Nucleus accumbens (tissue), 56 donors: ENCODE data around the gene MYADML2.
A peak's percentile ranks its signal among the peaks of the same experiment; 100 is the strongest.

Experiments
- DNase-seq, 56 donors: peaks; one replicate each; lab custom pipeline; 2025; lab: John Stamatoyannopoulos, UW

MYADML2 gene

DNA sequence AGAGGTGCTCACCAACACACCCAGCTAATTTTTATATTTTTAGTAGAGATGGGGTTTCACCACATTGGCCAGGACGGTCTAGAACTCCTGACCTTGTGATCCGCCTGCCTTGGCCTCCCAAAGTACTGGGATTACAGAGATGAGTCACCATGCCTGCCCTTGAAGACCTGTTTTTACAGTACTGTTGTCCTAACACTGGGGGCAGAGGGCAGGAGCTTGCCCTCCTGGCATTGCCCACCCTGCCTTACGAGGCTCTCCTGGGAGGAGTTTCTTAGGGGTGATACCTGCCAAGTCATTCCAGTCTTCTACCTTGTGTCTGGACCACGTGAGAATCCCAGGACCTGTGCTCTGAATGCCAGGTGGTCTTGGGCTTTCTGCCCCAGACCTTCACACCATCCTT lies 33.1 kb upstream of the MYADML2 start:
- DNase-seq = no peak

DNA sequence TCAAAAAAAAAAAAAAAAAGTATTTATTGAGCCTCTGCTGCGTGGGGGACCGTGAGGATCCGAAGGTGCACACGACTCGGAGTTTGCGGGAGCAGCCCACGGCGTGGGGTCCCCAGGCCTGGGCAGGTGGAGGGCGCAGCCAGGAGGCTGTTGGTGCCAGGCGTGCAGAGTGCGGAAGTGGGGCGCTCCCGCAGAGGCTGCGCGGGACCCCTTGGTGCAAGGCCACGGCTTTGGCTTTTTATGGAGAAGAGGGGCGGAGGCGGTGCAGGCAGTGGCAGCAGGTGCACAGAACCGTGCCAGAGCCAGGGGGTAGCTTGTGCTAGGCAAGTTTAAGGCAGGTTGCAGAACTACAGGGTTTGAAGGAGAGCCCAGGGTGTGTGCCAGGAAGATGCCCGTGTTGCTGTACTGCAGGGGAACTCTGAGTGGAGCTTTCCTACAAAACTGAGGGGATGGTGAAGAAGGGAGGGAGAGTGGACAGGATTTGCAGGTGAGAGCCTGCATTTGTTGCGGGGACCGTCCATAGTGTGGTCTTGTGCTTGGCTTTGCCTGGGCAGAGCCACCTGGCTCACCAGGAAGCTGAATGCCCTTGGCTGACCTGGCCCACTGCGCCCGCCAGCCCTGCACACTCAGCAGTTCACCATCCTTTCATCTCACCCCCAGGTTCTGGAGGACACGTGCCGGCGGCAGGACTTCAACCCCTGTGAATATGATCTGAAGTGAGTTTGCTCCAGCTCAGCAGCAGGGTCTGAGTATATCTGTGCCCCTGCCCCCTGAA lies 31.7 kb upstream of the MYADML2 start:
- DNase-seq = no peak

DNA sequence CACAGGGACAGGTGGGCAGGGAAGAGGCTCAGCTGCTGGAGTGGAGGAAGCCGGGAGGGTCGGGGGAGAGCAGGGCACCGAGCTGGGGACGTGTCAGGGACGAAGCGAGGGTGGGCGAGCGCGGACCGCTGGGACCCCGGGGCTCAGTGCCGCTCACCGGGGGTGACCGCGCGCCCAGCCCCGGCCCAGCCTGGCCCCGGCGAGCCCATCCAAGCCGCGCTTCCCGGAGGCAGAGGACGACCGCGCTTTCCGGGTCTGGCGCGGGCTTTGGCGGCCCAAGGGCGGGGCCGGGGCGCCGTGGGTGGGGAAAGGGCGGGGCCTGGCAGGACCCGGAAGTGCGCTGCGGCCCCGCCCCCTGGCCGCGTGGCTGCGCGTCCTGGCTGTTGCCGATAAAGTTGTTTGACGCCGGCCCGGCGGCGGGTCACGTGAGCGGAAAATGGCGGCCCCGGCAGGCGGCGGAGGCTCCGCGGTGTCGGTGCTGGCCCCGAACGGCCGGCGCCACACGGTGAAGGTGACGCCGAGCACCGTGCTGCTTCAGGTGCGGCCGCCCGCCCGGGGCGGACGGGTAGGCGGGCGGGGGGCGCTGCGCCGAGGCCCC lies 30.3 kb upstream of the MYADML2 start, which contains the start of gene ASPSCR1:
ASPSCR1 (plus strand) TSS at position 419 of the 598 bp plus-strand sequence; CDS start at position 437, 18 bp downstream.
- peak in 55 of 56 donors; percentile 38 to 93 (median 80) for DNase-seq

DNA sequence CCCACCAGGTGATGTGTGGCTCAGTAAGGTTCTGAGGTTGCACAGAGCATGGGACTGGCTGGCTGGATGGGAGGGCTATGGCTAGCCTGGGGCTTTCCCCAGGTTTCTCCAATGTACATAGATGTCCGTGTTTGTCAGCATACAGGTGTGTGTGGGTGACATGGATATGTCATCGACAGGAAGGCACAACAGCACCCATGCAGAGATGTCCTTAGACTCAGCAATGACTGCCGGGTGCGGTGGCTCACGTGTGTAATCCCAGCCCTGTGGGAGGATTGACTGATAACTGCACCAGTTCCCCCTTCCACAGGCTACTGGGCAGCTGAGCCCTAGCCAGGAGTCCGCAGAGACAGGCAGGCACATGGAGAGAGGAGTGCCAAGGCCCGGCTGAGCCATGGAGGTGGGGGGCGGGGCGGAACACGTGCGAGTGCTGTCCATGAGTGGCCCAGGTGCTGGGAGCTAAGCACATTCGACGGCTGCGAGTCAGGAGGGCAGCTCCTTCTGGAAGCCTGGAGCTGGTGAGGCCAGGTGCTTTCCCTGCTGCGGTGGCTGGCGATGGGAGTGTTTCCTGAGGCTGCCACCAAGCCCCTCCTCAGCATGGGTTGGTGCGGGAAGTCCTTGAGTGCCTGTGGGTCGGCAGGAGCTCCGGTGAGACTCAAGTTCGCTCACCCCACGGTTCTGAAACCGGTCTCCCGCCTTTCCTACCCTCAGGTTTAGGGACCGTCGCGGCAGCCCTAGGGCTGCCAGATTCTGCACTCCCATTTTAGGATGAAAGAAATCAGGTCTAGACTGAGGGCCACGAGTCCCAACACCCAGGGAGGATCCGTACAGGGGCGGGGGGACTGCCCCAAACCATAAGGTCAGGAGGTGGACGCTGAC lies 29.5 kb upstream of the MYADML2 start:
- peak in 2 of 56 donors; percentile 2 to 49 for DNase-seq

DNA sequence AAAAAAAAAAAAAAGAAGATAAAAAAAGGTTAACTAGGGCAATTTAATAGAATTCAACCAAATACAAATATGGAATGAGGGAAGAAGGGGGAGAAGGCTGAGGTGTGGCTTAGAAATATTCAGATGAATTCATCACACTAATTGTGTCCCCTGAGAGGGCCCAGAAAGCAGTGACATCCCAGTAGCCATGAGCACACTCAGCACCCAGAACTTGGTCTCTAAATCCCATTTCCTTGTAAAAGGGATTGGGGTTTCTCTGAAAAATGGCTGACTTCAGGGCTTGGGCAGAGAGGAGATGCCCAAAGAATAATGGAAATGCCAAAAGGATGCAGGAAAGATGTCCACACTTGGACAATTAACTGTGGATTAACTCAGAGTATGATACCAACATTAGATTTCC lies 26.4 kb upstream of the MYADML2 start:
- no peak for DNase-seq

DNA sequence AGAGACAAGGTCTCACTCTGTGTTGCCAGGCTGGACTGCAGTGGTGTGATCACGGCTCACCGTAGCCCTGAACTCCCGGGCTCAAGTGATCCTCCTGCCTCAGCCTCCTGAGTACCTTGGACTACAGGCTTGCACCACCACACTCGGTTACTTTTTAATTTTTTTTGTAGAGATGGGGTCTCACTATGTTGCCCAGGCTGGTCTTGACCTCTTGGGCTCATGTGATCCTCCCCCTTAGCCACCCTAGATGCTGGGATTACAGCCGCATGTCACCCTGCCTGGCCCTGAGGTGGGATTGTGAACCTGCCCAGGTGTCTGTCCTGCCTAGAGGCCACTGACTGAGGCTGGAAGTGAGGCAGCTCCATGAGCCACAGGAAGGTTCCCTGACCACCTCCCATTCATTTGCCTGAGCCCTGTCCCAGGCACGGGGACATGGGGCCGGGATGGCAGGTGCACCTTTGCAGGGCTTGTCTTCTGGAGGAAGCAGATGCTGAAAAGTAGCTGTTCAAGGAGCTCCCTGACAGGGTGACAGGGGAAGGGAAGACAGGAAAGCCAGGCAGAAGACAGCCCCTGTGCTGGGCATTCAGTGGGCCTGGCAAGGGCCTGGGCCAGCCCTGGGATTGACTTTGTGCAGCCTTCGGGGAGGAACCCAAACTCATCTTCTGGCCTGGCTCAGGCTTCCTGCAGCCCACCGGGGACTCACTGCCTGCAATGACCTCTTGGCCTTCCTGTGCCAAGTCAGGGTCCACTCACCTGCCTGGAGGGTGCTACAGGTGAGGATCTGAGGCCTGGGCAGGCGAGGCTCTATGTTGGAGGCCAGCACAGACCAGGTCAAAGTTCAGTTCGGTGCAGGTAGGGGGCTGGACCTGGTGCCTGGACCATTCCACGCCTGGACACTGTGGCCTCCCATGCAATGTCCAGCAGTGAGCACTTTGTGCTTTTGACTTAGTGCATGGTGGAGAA lies 22.1 kb upstream of the MYADML2 start:
- no peak for DNase-seq

DNA sequence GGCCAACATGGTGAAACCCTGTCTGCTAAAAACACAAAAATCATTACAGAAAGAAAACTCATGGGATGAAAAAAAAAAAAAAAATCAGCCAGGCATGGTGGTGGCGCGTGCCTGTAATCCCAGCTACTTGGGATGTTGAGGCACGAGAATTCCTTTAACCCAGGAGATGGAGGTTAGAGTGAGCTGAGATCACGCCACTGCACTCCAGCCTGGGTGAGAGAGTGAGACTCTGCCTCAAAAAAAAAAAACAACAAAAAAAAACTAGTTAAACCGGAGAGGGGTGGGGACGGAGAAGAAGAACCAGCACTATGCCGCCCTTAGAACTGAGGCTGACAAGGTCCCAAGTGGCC lies 21.3 kb upstream of the MYADML2 start:
- DNase-seq = no peak

DNA sequence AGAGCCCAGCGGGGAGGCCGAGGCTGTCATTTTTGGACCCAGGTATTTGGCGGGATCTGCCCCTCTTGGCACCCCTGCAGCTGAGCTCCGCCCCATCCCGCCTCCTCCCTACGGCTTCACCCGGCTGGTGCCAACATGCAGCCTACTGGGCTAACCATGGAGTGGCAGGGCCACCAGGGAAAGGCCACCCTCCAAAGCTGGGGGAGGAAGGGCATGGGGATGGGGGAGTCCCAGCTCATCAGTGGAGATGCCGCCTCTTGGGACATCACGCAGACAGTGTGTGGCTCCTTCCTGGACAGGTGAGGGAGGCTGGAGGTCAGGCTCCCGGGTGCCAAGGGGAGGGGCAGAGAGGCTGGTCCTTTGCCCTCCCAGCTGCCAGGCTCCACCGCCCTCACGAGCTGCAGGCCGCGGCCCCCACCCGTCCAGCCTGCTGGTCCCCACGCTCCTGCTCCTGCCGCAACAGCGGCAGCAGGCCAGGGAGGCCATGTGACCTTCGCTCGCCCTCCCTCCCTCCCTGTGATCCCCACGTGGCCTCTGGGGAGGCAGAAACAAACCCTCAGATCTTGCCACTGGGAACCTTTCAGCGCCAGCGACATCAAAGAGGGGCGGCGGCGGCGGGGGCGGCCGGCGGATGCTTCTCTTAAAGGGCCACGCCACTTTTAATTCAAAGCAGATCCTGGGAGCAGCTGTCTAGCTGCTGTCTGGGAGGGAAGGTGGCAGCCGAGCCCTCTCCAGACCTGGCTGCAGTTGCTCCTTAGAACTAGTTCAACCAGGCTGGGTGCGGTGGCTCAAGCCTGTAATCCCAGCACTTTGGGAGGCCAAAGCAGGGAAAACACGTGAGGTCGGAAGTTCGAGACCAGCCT lies 20.7 kb upstream of the MYADML2 start:
- DNase-seq = peak; percentile 51 to 94 (median 84)

DNA sequence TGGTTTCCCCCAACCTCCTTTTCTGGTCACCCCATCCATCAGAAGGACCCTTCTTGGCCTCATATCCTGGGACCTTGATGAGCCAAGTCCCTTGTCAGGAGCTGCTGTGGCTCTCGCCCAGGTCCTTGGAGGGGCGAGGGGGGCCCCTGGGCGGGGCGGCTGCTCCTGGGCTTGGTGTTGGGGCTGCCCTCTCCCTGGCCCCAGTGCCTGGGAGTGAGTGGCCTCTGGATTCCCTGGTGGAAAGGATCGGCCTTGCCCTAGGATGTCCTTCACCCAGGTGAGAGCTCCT lies 20.2 kb upstream of the MYADML2 start:
- no peak for DNase-seq

DNA sequence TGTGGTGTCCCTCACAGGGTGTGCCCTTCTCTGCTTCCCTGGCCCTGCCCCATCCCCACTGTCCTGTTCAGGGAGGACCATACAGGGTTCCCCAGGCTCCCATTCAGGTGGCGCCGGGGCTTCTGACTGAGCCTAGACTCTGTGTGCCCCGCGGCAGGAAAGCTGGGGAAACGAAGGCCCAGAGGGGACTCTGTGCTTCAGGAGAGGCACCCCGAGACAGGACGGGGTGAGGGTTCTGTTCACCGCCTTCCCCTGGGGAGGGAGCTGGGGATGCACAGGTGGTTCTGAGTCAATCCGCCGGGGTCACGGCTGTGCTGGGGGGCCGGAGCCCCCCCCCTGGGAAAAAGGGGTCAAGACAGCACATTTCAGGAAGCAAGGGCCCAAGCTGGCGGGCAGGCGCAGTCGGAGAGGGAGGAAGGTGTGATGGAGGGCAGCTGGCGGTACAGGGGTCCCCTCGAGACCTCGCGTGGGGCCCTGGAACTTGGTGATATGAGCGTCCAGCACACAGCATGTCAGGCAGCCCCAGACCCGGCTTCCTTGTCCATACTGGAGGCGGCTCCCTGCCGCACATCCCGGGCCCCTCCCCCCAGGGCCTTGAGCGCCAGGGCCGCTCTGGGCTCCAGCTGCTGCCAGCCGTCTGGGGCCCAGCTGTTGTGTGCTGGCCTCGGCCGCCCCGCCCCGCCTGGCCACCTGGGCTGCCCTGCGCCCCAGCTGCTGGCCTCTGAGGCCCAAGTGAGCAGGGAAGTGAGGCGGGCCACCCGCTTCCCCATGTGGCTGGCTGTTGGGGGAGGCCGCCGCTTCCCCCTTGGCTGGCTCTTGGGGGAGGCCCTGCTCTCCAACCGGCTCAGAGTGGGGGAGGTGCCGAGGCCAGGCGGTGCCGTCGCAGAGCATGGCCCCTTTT lies 19.6 kb upstream of the MYADML2 start:
- DNase-seq = peak in 25 of 56 donors; percentile 7 to 61 (median 18)

DNA sequence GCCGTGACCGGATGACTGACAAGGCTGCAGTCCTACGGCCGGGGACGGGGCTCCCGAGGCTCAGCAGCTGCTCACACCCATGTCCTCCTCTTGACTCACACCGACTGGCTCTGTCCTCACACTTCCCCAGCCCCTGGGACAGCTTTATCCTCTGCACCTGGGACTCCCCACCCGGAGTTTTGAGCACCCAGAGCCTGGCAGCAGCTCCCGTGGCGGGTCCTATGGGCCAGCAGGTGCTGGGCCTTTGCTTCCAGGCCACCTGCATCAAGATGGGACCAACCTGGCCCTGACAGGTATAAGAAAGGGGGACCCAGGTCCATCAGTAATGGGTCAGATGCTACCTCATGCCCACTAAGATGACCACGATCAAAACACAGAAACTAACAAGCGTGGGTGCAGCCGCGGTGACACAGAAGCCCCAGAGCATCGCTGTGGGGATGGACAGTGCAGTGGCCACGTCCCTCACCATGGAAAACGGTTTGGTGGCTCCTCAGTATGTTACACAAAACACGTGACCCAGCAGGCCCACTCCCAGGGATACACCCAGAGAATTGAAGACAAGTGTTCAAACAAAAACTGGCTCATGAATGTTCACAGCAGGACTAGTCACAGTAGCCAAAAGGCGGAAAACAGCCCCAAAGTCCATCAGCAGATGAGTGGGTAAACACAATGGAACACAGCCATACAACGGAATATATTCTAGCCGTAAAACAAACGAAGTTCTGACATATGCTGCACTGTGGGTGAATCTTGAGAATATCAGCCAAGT lies 17.2 kb upstream of the MYADML2 start:
- no peak for DNase-seq

DNA sequence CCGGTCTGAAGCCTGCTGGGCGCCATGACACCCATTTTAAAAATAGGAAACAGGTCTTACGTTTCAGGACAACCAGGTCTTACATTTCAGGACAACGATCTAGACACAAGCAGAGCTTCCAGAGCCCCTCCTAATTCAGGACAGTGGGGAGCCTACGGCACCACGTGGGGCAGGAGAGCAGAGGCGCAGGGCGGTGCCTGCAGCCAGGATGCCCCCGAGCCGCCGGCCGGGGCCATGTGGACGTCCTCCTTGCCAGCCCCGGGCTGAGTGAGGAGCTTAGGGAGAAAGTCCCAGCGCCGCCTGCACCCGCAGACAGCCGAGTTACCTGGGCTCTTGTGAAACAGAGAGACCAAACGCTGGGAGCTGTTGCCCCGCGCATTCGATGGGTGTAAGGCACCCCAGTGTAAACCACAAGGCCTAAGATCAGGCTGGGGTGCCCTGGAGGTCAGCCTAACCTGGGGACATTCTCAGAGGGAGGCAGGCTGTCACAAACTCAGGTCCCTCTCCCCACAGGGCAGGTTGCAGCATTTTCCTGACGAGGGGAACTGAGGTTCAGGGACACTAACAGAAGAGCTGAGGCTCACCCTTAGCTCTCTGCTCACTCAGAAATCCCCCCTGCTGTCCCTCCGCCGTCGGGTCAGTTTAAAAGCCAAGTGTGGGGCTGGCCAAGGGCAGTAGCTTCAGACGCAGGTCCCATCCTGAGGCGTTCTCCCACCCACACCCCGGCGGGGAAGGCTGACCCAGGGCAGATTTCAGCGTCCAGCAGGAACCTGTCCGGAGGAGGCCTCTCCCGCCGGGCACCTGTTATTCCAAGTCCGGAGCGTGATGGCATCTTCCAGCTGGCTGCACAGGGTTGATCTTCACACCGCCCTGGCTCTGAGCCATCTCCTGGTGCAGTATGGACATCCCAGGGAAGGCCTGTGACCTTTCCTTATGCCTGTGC lies 15.7 kb upstream of the MYADML2 start:
- DNase-seq = no peak

DNA sequence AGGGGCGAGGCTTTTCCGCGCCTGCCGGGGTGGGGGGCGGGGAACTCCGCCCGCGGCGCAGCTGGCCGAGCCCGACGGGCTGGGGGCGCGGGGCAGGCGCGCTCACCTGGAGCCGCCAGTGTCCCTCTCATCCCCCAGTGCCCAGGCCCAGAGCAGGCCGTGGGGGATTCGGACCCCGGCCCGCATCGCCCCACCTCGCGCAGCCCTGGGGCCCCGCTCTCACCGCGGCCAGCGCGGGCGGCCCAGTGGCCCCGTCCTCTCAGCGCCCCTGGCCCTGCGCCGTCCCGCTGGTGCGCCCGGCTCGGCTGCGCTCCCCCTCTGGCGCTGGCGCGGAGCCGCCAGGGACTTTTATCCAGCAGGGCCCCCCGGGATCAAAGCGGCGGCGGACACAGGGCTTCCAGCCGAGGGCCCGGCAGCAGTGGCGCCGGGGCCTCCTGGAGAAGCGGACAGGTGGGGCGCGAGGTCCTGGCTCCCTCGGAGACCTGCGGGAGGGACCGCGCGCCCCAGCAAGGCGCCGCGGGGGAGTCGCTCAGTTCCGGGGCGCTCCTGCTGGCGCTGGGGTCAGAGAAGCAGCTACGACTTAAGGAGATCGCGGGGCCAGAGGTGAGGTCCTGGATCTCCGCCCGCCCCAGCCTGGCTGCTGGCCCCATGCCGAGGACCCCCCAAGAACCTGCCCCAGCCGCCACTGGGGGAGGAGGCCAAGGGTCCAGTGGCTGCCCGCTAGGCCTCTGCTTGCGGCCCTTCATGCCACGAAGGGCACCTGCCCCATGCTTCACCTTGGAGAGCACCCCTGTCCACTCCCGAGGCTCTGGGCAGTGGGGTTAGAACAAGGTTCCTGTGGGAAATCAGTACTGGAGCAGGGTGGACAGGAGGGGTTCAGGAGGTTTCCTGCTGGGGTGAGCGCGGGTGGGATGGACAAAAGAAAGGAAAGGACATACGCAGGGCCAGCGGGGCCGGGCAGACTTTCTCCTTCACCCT lies 14.8 kb upstream of the MYADML2 start:
- DNase-seq = no peak

DNA sequence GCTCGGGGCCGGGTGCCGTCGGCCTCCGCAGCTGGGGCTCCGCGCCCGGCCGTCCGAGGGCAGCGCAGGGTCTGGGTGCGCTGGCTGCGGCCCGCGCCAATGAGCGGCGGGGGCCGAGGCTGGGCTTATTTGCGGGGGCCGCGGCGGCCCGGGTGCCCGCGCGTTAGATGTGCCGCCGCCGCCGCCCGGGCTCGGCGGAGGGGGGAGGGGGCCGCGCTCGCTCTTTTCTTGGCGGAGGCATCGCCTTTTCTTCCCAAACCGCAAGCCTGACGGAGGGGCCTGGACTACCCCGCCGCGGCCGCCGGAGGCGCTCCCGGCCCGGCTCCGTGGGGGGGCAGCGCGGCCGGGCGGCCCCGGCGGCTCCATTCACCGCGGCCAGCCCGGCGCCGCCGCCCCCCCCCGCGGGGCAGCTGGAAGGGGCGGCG lies 14.1 kb upstream of the MYADML2 start, which contains the start of gene NOTUM:
NOTUM (minus strand) TSS at position 101 of the 425 bp plus-strand sequence. CDS start 278 bp downstream, outside the sequence.
- peak in 1 of 56 donors; percentile 11 for DNase-seq
